Activated CD8-positive, alpha-beta memory T cell treated with anti-CD3 and anti-CD28 coated beads, Interleukin-2, amount 10 ng/mL, durations not matched to agents 7 days and 5 days (primary cell): ENCODE data around the gene CFAP210. TPM values are rescaled to one million over a fixed set of nuclear protein-coding genes. Genes with fewer than 3 reads are reported as not detected.

ENCODE experiments used
- ATAC-seq: fragments of 150-1000 bp; cut with Tn5 transposase; one replicate; pipeline ENCODE4 v1.10.0; 2021; ENCODE audit warnings: moderate library complexity
- CTCF ChIA-PET: fragments of 350-600 bp; sonication (Branson Sonifier 250); formaldehyde crosslinking; loops from one replicate; lab custom pipeline; 2021; ENCODE audit warnings: antibody characterized with exemption; lab: Charles Lee
- DNase-seq: peaks from one replicate; pipeline ENCODE4 v3.0.0-alpha.2; 2020
- H3K27ac Mint-ChIP-seq: one replicate; pipeline ENCODE4 v1.8.0; 2021; ENCODE audit warnings: mild to moderate bottlenecking, mixed read lengths
- H3K27me3 Mint-ChIP-seq: one replicate; pipeline ENCODE4 v1.8.0; 2021; ENCODE audit warnings: mixed read lengths
- H3K36me3 Mint-ChIP-seq: one replicate; pipeline ENCODE4 v1.8.0; 2021; ENCODE audit warnings: mild to moderate bottlenecking, mixed read lengths
- H3K4me1 Mint-ChIP-seq: one replicate; pipeline ENCODE4 v1.8.0; 2021; ENCODE audit warnings: mixed read lengths
- H3K4me3 Mint-ChIP-seq: one replicate; pipeline ENCODE4 v1.8.0; 2021; ENCODE audit warnings: mild to moderate bottlenecking, moderate library complexity, mixed read lengths
- H3K9me3 Mint-ChIP-seq: one replicate; pipeline ENCODE4 v1.8.0; 2022; ENCODE audit warnings: low read depth, mixed read lengths
- total RNA-seq, 2 experiments: library from RNA; stranded (reverse); gene quantifications; one replicate each; pipeline ENCODE4 v1.2.3, GENCODE V29; 2021

The CFAP210 gene
- total RNA-seq, 2 experiments from 2014 or later, result not detected

DNA sequence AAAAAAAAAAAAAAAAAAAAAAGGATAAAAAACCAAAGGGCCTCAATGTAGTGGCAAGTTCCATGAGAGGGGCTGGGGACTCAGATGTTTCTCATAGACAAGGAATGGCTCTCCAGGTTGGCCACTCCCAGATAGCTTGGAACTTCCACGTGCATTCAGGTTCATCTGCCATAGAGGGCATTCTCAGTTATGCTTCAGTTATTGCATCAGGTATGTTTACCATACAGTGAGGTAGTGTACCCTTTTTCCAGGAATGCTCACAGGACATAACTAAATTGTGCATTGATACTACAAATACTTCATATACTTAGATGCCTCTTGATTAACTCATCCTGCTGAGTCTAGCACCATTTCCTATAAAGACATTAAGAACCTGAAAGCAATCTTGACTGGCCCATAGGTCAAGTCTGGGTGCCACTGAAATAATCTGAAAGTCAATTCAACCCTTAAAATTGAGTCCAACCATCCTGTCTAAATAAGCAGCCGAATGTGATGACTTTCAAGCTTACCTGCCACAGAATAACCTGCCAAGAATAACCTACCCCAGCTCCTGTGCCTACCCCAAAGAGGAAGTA is 24.8 kb upstream of the CFAP210 start:
- Mint-ChIP-seq H3K36me3 (no peaks in the 10 kb centered on the region), H3K4me1 (peaks cover 23% of the 10 kb centered on the region), H3K9me3 (no peaks in the 10 kb centered on the region), H3K27me3 (no peaks in the 10 kb centered on the region), H3K4me3 (no peak overlapping the region), H3K27ac (peak overlapping the region; percentile 35)
- CTCF ChIA-PET, result interaction anchor here (1.1 kb wide), 1 partner anchor 14 kb away, joined by 4 read pairs; no protein-coding TSS in a partner anchor
- ATAC-seq (peak; percentile 66), DNase-seq (no peak)

DNA sequence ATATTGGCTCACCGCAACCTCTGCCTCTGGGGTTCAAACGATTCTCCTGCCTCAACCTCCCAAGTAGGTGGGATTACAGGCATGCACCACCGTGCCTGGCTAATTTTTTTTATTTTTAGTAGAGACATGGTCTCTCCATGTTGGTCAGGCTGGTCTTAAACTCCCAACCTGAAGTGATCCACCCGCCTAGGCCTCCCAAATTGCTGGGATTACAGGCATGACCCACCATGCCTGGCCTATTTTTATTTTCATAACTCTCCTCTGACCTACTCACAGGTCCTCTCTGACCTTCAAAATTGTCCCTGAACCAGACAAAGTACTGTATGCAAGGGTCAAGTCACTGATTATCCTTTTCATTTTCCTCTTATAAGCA is 23.5 kb upstream of the CFAP210 start:
- no peaks in the 10 kb centered on the region for H3K27me3 Mint-ChIP-seq
- CTCF ChIA-PET, result no interaction called here
- no peak for ATAC-seq

DNA sequence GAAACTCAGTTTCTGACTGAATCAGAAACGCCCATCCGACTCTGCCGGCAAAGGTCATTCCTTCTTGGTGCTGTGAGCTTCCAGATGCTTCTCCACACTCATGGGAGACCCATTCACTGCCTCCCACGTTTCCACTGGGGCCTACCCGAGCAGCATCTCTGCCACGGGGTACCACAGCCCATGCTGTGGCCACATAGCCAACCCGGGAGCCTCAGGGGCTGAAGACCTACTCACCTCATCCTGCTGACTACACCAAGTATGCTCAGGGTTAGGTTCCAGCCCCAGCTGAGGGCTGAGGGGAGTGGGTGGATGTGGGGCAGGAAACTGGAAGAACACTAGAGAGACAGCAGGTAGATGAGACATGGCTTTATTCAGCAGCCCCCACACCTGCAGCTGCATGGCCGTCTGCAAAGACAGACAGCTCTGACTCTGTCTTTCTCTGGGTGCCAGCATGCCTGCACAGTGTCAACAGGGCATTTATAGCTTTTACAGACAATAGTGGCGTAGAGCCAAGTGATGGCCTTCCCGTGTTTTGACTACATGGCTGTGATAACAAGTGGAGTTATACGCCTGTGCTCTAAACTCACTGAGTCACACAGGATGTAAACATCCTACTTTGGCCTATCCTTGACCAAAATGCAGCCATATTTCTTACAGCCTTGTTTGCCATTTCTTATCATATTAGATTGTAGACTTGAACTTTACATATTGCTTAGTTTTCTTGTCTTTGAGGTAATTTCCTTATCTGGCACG is 22.9 kb upstream of the CFAP210 start:
- peaks cover 23% of the 10 kb centered on the region for H3K4me1 Mint-ChIP-seq
- H3K9me3 Mint-ChIP-seq, result no peaks in the 10 kb centered on the region
- H3K27ac Mint-ChIP-seq, result no peak overlapping the region
- no peaks in the 10 kb centered on the region for H3K27me3 Mint-ChIP-seq
- CTCF ChIA-PET, result no interaction called here
- no peak for DNase-seq
- no peak overlapping the region for H3K4me3 Mint-ChIP-seq
- no peaks in the 10 kb centered on the region for H3K36me3 Mint-ChIP-seq
- ATAC-seq, result no peak

More for the DNA sequence above, 23.5 kb upstream of the CFAP210 start:
- Mint-ChIP-seq H3K27ac (peak overlapping the region; percentile 12), H3K36me3 (no peaks in the 10 kb centered on the region), H3K4me1 (peaks cover 23% of the 10 kb centered on the region), H3K4me3 (no peak overlapping the region), H3K9me3 (no peaks in the 10 kb centered on the region)
- no peak for DNase-seq

DNA sequence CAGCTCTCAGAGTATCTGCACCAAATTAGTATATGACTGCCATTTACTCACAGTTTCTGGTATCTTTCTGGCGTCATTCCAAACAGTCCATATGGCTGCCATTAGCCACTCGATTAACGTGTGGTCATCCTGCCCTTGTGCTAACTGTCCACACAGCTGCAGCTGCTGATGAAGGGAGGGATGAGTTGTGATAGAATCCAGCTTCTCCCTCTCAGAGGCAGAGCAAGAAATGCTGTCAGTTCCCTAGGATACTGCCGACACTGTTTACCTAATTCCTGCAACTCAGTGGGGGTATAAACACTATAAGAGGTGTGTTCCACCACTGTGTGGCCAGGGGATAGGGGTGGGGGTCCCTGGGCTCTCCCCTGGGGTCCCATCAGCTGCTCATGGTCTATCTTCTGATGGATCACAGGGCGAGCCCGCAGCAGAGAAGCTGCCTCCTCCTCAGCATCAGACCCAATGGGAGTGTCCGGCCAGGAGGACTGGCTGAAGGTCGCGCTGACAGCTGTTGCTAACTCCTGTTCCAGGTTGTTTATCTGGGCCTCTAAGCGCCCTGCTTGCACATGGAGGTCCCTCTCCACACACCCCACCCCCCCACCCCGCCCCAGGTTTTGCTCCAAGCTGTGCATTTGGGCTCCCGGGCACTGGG is 22.2 kb upstream of the CFAP210 start:
- ATAC-seq (no peak), DNase-seq (no peak)
- CTCF ChIA-PET, result interaction anchor here (1.0 kb wide), 1 partner anchor 63 kb away, joined by 3 read pairs; no protein-coding TSS in a partner anchor
- peaks cover 26% of the 10 kb centered on the region for H3K4me1 Mint-ChIP-seq
- no peak overlapping the region for H3K4me3 Mint-ChIP-seq
- H3K9me3 Mint-ChIP-seq, result no peaks in the 10 kb centered on the region
- H3K27me3 Mint-ChIP-seq, result no peaks in the 10 kb centered on the region
- H3K36me3 Mint-ChIP-seq, result peaks cover 2% of the 10 kb centered on the region
- H3K27ac Mint-ChIP-seq, result no peak overlapping the region

DNA sequence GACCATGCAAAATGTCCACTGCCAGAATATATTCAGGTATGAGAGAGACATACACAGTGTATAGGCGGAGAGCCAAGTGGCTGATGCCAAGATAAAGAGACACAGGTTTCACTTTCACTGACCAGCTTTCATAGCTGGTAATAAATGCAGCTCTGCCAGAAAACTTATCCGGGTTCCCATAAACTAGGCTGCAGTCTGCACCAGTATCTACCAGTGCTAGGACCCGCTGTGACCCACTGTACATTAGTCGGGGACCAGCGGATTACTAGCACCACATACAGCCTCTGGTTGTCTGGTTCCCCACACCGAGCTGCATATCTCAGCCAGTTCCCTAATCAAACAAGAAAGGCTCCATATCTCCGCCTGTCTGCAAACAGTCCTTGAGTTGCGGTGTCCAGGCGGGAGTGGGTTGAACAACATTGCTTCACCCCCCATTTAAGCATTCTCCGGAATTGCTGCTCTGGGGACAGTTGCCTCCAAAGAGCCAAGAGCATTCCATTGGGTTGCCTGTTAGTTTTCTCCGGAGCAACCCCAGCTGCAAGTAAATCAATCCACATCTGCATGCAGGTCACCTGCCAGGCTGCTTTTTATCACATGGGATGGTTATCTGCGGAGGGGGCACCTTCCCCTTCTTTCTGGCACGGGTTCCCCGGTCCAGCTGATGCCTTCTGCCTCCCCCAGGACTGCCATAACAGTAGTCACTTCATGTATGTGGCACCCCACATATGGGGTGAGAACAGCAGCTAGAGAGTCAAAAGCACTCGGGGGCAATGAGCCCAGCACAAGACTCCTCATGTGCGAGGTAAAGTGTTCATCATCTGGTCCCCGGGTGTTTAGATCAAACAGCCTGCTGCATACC is 21.4 kb upstream of the CFAP210 start:
- peaks cover 25% of the 10 kb centered on the region for H3K4me1 Mint-ChIP-seq
- H3K4me3 Mint-ChIP-seq, result no peak overlapping the region
- no peaks in the 10 kb centered on the region for H3K27me3 Mint-ChIP-seq
- H3K36me3 Mint-ChIP-seq, result peaks cover 2% of the 10 kb centered on the region
- no peak overlapping the region for H3K27ac Mint-ChIP-seq
- no peaks in the 10 kb centered on the region for H3K9me3 Mint-ChIP-seq
- CTCF ChIA-PET, result interaction anchor here (1.0 to 1.2 kb wide), 2 partner anchors 52 to 64 kb away, joined by 3 read pairs; no protein-coding TSS in a partner anchor
- DNase-seq (no peak), ATAC-seq (no peak)

DNA sequence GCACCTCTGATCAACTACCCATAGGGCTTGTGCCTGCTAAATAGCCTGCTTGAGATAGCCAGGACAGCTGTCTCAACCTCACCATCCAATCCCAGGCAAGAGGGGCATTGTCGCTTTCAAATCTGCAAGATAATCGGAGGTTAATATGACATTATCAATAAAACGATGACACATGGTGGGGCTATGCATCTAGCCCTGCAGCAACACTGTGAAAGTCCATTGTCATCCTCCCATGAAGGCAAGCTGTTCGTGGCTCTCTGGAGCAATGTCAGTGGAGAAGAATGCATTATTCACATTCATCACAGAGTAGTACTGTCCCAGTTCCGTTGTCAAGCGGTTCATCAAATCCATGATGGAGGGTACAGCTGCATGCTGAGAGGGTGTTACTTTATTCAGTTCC is 20.5 kb upstream of the CFAP210 start:
- H3K27me3 Mint-ChIP-seq, result no peaks in the 10 kb centered on the region
- no peak for DNase-seq
- no peak overlapping the region for H3K27ac Mint-ChIP-seq
- no peak for ATAC-seq
- H3K4me3 Mint-ChIP-seq, result no peak overlapping the region
- H3K36me3 Mint-ChIP-seq, result peaks cover 2% of the 10 kb centered on the region
- no peaks in the 10 kb centered on the region for H3K9me3 Mint-ChIP-seq
- peaks cover 25% of the 10 kb centered on the region for H3K4me1 Mint-ChIP-seq
- CTCF ChIA-PET, result interaction anchor here (1.2 kb wide), 1 partner anchor 53 kb away, joined by 3 read pairs; no protein-coding TSS in a partner anchor

DNA sequence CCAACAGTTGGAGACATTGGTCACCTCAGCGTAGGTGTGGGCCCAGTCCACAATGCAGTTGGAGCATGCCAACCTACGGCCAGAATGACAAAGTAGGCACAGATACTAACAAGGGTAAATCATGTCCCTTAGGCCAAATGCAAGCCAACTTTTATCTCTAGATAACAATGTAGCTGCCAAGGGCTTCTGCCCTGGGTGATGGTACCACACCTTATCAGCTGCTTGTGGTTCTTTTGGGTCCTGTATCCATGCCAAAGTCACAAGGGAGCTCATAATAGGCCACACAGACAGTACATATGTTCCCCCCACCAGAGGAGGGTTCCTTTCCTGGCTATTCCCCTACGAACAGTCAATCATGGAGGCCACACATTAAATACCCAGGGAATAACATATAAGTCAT is 19.1 kb upstream of the CFAP210 start:
- Mint-ChIP-seq H3K27me3 (no peaks in the 10 kb centered on the region), H3K36me3 (peaks cover 2% of the 10 kb centered on the region), H3K4me1 (peaks cover 17% of the 10 kb centered on the region), H3K4me3 (no peak overlapping the region), H3K27ac (no peak overlapping the region), H3K9me3 (no peaks in the 10 kb centered on the region)
- no peak for DNase-seq
- CTCF ChIA-PET, result no interaction called here
- no peak for ATAC-seq

DNA sequence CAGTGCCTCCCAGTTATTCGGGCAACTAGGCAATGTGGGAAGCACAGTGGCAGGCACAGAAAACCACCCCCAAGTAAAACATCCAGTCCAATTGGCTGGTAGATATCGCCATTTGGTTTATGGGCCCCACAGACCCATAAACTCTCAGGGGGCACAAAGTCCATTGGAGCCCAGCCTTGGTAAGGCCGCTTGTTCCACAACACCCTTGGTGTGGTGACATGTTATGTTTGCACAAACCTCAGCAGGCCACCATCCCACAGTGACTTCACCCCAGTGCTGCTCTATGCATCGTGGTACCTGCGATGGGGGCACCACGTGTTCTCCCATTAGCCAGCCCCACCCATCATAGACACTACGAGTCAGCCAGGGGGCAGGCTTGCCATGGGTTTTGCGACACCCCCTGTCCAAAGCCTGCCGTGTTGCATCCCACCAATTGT is 18.6 kb upstream of the CFAP210 start:
- no peak overlapping the region for H3K4me3 Mint-ChIP-seq
- peaks cover 2% of the 10 kb centered on the region for H3K36me3 Mint-ChIP-seq
- no peak for DNase-seq
- H3K9me3 Mint-ChIP-seq, result no peaks in the 10 kb centered on the region
- CTCF ChIA-PET, result no interaction called here
- no peak for ATAC-seq
- H3K4me1 Mint-ChIP-seq, result peaks cover 17% of the 10 kb centered on the region
- H3K27ac Mint-ChIP-seq, result no peak overlapping the region
- no peaks in the 10 kb centered on the region for H3K27me3 Mint-ChIP-seq

DNA sequence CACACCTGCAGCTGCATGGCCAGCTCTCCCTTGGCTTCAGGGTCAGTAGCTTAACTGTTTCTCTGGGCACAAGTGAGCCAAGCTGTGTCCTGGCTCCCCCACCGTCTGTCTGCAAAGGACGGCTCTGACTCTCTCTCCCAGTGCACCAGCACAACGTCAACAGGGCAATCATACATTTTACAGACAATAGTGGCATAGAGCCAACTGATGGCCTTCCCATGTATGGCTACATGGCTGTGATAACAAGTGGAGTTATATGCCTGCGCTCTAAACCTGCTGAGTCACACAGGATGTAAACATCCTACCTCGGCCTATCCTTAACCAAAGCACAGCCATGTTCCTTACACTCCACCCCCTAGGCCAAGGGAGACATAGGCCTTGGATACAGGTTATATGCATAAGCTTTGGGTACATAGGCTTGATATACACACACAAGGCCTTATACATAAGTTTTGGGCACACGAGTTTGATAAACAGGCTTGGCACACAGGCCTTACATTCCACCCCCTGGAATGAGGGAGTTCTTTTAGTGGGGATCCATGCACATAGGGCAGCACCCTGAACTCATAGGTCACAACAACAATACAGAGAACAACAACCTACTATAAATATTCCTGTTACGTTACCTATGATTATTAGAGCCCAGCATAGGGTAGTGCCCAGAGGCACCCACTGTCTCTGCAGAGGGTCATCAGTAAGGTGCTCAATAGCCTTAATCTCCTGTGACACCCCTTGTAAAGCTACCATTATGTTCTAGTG is 17.7 kb upstream of the CFAP210 start:
- Mint-ChIP-seq H3K4me1 (peaks cover 13% of the 10 kb centered on the region), H3K27me3 (no peaks in the 10 kb centered on the region), H3K27ac (no peak overlapping the region), H3K9me3 (no peaks in the 10 kb centered on the region), H3K4me3 (no peak overlapping the region), H3K36me3 (peaks cover 2% of the 10 kb centered on the region)
- DNase-seq, result no peak
- no peak for ATAC-seq
- CTCF ChIA-PET, result no interaction called here

DNA sequence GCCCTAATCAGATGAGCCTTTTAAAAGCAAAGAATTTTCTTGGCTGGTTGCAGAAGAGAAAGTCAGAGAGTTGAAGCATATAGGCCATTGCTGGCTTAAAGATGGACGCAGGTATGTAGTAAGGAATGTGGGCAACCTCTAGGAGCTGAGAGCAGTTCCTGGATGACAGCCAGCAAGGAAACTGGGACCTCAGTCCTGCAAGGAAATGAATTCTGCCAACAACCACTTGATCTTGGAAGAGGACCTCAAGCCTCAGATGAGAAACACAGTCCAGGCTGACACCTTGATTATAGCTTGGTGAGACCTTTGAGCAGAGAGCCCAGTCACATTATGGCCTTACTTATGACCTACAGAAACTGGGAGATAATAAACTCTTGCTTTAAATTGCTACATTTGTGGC is 15.8 kb upstream of the CFAP210 start:
- Mint-ChIP-seq H3K4me3 (no peak overlapping the region), H3K4me1 (peaks cover 8% of the 10 kb centered on the region)
- CTCF ChIA-PET, result interaction anchor here (1.3 kb wide), 1 partner anchor 11 kb away, joined by 3 read pairs; no protein-coding TSS in a partner anchor

DNA sequence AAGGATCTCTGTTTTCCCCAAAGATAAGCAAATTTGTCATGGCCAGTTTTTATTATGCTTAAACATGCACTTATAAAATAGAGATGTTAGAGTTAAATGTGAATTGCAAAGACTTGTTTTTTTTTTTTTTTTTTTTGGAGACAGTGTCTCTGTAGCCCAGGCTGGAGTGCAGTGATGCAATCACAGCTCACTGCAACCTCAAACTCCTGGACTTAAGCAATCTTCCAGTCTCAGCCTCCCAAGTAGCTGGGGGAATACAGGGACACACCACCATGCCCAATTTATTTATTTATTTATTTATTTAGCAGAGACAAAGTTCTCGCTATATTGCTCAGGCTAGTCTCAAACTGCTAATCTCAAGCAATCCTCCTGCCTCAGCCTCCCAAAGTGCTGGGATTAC is 15.1 kb upstream of the CFAP210 start:
- peaks cover 2% of the 10 kb centered on the region for H3K36me3 Mint-ChIP-seq
- ATAC-seq (no peak), DNase-seq (no peak)
- H3K4me1 Mint-ChIP-seq, result peaks cover 4% of the 10 kb centered on the region
- no peak overlapping the region for H3K27ac Mint-ChIP-seq
- no peaks in the 10 kb centered on the region for H3K27me3 Mint-ChIP-seq
- CTCF ChIA-PET, result no interaction called here
- H3K9me3 Mint-ChIP-seq, result no peaks in the 10 kb centered on the region
- no peak overlapping the region for H3K4me3 Mint-ChIP-seq

More for the DNA sequence above, 15.8 kb upstream of the CFAP210 start:
- ATAC-seq (no peak), DNase-seq (no peak)
- Mint-ChIP-seq H3K36me3 (peaks cover 2% of the 10 kb centered on the region), H3K27me3 (no peaks in the 10 kb centered on the region), H3K9me3 (no peaks in the 10 kb centered on the region), H3K27ac (no peak overlapping the region)

DNA sequence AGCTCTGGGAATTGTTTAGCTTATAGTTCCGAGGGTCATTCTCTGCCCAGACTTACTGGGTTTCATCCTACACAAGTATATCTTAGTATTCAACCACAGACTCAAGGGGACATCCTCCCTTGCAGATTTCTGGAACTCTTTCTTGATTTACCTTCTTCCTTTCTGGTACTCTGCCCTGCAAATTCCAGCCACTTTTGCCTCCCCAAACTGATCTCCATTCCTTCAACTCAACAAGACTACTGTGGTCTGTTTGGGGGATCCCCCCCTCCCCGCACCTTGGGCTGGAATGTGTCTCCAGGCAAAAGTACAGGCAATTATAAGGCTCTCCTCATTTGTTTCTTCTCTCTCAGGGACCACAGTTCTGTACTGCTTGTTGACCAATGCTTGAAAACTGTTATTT is 13.4 kb upstream of the CFAP210 start:
- DNase-seq (no peak), ATAC-seq (no peak)
- Mint-ChIP-seq H3K9me3 (no peaks in the 10 kb centered on the region), H3K36me3 (peaks cover 4% of the 10 kb centered on the region), H3K4me1 (peaks cover 4% of the 10 kb centered on the region), H3K27me3 (no peaks in the 10 kb centered on the region), H3K4me3 (no peak overlapping the region), H3K27ac (no peak overlapping the region)
- CTCF ChIA-PET, result no interaction called here
